PC-3 (cell line): ENCODE measurements around the gene PRTFDC1.

ENCODE experiments used
- CTCF ChIP-seq: fragments of 300-600 bp; sonication (generic); conservative IDR thresholded peaks from 2 replicates; pipeline ENCODE4 v1.5.1; 2017; ENCODE audit warnings: antibody characterized with exemption, low read depth, mild to moderate bottlenecking, low read length
- EZH2phosphoT487 ChIP-seq: fragments of 300-600 bp; sonication (generic); IDR thresholded peaks from 2 replicates; pipeline ENCODE4 v1.6.1; 2018; ENCODE audit warnings: mild to moderate bottlenecking, antibody characterized with exemption, low read length, borderline replicate concordance

GRCh38 chr10:24872790-24873182, 79.6 kb downstream of the PRTFDC1 start:
- no peak for TF ChIP-seq EZH2phosphoT487
- TF ChIP-seq CTCF, result no peak
